Sigmoid colon (tissue), 7 donors: ENCODE data around the gene SEC14L5. TPM values are rescaled to one million over a fixed set of nuclear protein-coding genes. Genes with fewer than 3 reads are reported as not detected.

Experiments
- DNase-seq: peaks from one replicate; pipeline ENCODE4 v3.0.0-alpha.2; 2019
- H3K27ac ChIP-seq, 4 donors: fragments of 200-600 bp; sonication (generic); one replicate each; pipeline ENCODE4 v1.5.1; 2016 to 2019; ENCODE audit warnings: mild to moderate bottlenecking in 1 of 4
- H3K27me3 ChIP-seq, 3 donors: fragments of 200-600 bp; sonication (generic); one replicate each; pipeline ENCODE4 v1.5.1; 2019; ENCODE audit warnings: mild to moderate bottlenecking in 1 of 3
- H3K36me3 ChIP-seq, 4 donors: fragments of 200-600 bp; sonication (generic); one replicate each; pipeline ENCODE4 v1.5.1; 2016 to 2019
- H3K4me1 ChIP-seq, 4 donors: fragments of 200-600 bp; sonication (generic); one replicate each; pipeline ENCODE4 v1.5.1; 2017 to 2019
- H3K4me3 ChIP-seq, 4 donors: fragments of 200-600 bp; sonication (generic); one replicate each; pipeline ENCODE4 v1.5.1; 2017 to 2019; ENCODE audit warnings: mild to moderate bottlenecking in 2 of 4, moderate library complexity in 1 of 4
- H3K9me3 ChIP-seq, 4 donors: fragments of 200-600 bp in 3 of 4; sonication (generic) in 3 of 4; one replicate each; pipeline versions ENCODE4 v1.5.1 to v1.6.1; 2013 to 2019
- CTCF ChIP-seq, 4 experiments: fragments of 450-650 bp in 3 of 4; fragments of 200-600 bp in 1 of 4; IDR thresholded peaks; one replicate each; pipeline ENCODE4 v1.5.1; 2016 to 2019; ENCODE audit warnings: antibody characterized with exemption in 4 of 4, mild to moderate bottlenecking in 3 of 4, moderate library complexity in 2 of 4
- EP300 ChIP-seq, 4 donors: sonication (generic); formaldehyde crosslinking; IDR thresholded peaks; one replicate each; pipeline ENCODE4 v1.6.1; 2017; ENCODE audit warnings: antibody characterized with exemption in 4 of 4
- POLR2A ChIP-seq, 2 donors: fragments of 450-650 bp; IDR thresholded peaks; one replicate each; pipeline ENCODE4 v1.6.1; 2016; ENCODE audit warnings: antibody characterized with exemption in 2 of 2, mild to moderate bottlenecking in 2 of 2, moderate library complexity in 2 of 2
- POLR2AphosphoS5 ChIP-seq, 4 donors: sonication (generic); formaldehyde crosslinking; IDR thresholded peaks; one replicate each; pipeline ENCODE4 v1.6.1; 2017; ENCODE audit warnings: antibody characterized with exemption in 4 of 4
- WGBS, 2 donors: extraction: QIAGEN DNeasy Blood & Tissue Kit; methylation state at CpG; one replicate each; pipeline ENCODE4 v1.1.7; 2013; 5-methylcytosine and 5-hydroxymethylcytosine counted together
- intact Hi-C: fragments of 100-400 bp; cut with DNase I; formaldehyde crosslinking; loops from one replicate; pipeline ENCODE4 v1.15.1; 2023
- polyA plus RNA-seq, 3 donors: library from polyadenylated mRNA; stranded (reverse); fragments of 200-250 nt; gene quantifications; one replicate each; pipeline ENCODE4 v1.2.3, GENCODE V29; 2013
- total RNA-seq, 4 donors: library from RNA; depleted of rRNA; stranded (reverse); fragments of >200 nt; gene quantifications; one replicate each; pipeline ENCODE4 v1.1.0, GENCODE V29; 2016
- donor health status: healthy with polysubstance abuse.
- donor health status: Bipolar disorder and iron deficiency.
- donor health status: healthy.

Gene SEC14L5
- total RNA-seq (1 to 10 TPM in 1 of 4 donors, under 1 TPM in 3; 0.28 to 2.5 (median 0.65) TPM), polyA plus RNA-seq (under 1 TPM; under 0.01 to 0.46 (median 0.35) TPM)

- Histone ChIP-seq H3K4me3 (peak within 1 kb of the TSS; percentile 28 to 58 (median 50)), H3K27ac (peak within 1 kb of the TSS; percentile 70 to 77 (median 74)), H3K27me3 (no peaks in the 10 kb centered on the region), H3K4me1 (peaks cover 0 to 27% (median 18%) of the 10 kb centered on the region in 4 donors), H3K36me3 (no peaks in the 10 kb centered on the region), H3K9me3 (no peaks in the 10 kb centered on the region)
- intact Hi-C loops: loop anchor here (1.0 to 10.0 kb wide), 5 partner anchors 111 to 223 kb away; partner anchors contain the start of genes ANKS3, DNAAF8, EEF2KMT and GLYR1
- TF ChIP-seq EP300 (IDR thresholded peaks at IDR 0.05): no peak
- peak in 1 of 4 donors; percentile 20 for TF ChIP-seq POLR2AphosphoS5 (IDR thresholded peaks at IDR 0.05)
- peak in 1 of 2 donors; percentile 60 for TF ChIP-seq POLR2A (IDR thresholded peaks at IDR 0.05)
- peak; percentile 98 for DNase-seq
- 1% methylated on average over 56 of the region's 56 CpGs for WGBS, 2 donors
These were observed at the start of gene SEC14L5 for GRCh38 chr16:4957720-4958509. Gene SEC14L5, plus strand, starts transcription at chr16:4958330. Its CDS starts 994 bp downstream, at chr16:4959324.

GRCh38 chr16:4908854-4909401 lies 49.2 kb upstream of the SEC14L5 start:
- Histone ChIP-seq H3K9me3 (no peaks in the 10 kb centered on the region), H3K4me1 (no peaks in the 10 kb centered on the region), H3K4me3 (no peak overlapping the region), H3K27me3 (no peaks in the 10 kb centered on the region), H3K27ac (no peak overlapping the region), H3K36me3 (no peaks in the 10 kb centered on the region)
- intact Hi-C loops: no loop called here
- WGBS, 2 donors: 86 to 95% methylated on average over 5 of the region's 5 CpGs
- TF ChIP-seq CTCF (IDR thresholded peaks at IDR 0.05) (no peak), POLR2AphosphoS5 (IDR thresholded peaks at IDR 0.05) (no peak), POLR2A (IDR thresholded peaks at IDR 0.05) (no peak), EP300 (IDR thresholded peaks at IDR 0.05) (no peak)
- DNase-seq: no peak

GRCh38 chr16:4909825-4910224 lies 48.3 kb upstream of the SEC14L5 start:
- Histone ChIP-seq H3K4me1 (no peaks in the 10 kb centered on the region), H3K27ac (no peak overlapping the region), H3K36me3 (no peaks in the 10 kb centered on the region), H3K4me3 (no peak overlapping the region), H3K9me3 (no peaks in the 10 kb centered on the region), H3K27me3 (no peaks in the 10 kb centered on the region)
- 92% methylated on average over 7 of the region's 7 CpGs for WGBS, 2 donors
- TF ChIP-seq CTCF (IDR thresholded peaks at IDR 0.05) (no peak), POLR2AphosphoS5 (IDR thresholded peaks at IDR 0.05) (no peak)
- intact Hi-C loops: no loop called here
- no peak for DNase-seq

GRCh38 chr16:4910828-4911227 lies 47.3 kb upstream of the SEC14L5 start:
- intact Hi-C loops: no loop called here
- Histone ChIP-seq H3K27me3 (no peaks in the 10 kb centered on the region), H3K9me3 (no peaks in the 10 kb centered on the region), H3K36me3 (no peaks in the 10 kb centered on the region), H3K27ac (no peak overlapping the region), H3K4me3 (no peak overlapping the region), H3K4me1 (no peaks in the 10 kb centered on the region)
- no peak for DNase-seq
- WGBS, 2 donors: 89 to 95% methylated on average over 12 of the region's 12 CpGs
- TF ChIP-seq EP300 (IDR thresholded peaks at IDR 0.05) (no peak), POLR2AphosphoS5 (IDR thresholded peaks at IDR 0.05) (no peak), POLR2A (IDR thresholded peaks at IDR 0.05) (no peak), CTCF (IDR thresholded peaks at IDR 0.05) (no peak)

- Histone ChIP-seq H3K9me3 (no peaks in the 10 kb centered on the region), H3K4me3 (no peak overlapping the region), H3K4me1 (no peaks in the 10 kb centered on the region), H3K27ac (no peak overlapping the region), H3K27me3 (no peaks in the 10 kb centered on the region), H3K36me3 (no peaks in the 10 kb centered on the region)
- no peak for TF ChIP-seq EP300 (IDR thresholded peaks at IDR 0.05)
- no peak for TF ChIP-seq CTCF (IDR thresholded peaks at IDR 0.05)
- no peak for TF ChIP-seq POLR2AphosphoS5 (IDR thresholded peaks at IDR 0.05)
- no peak for TF ChIP-seq POLR2A (IDR thresholded peaks at IDR 0.05)
- 47 to 72% methylated on average over 6 of the region's 6 CpGs for WGBS, 2 donors
- no peak for DNase-seq
- intact Hi-C loops: no loop called here
These were observed 46.2 kb upstream of the SEC14L5 start for GRCh38 chr16:4911970-4912386.
